Loucy (cell line): Measurements from ENCODE around the gene SNAPC2.

Experiments
- H2AFZ ChIP-seq: fragments of 200-600 bp; sonication (generic); 2 replicates; pipeline ENCODE4 v1.6.0; 2016; ENCODE audit warnings: antibody characterized with exemption, mild to moderate bottlenecking, low read length, moderate library complexity
- H3F3A ChIP-seq: fragments of 200-600 bp; 2 replicates; pipeline ENCODE4 v1.6.0; 2016; ENCODE audit warnings: antibody characterized with exemption, low read depth, mild to moderate bottlenecking
- H3K27me3 ChIP-seq: fragments of 200-600 bp; sonication (generic); 2 replicates; pipeline ENCODE4 v1.6.1; 2014; ENCODE audit warnings: low read length, mild to moderate bottlenecking; ENCODE audit not compliant: insufficient read depth, poor library complexity, severe bottlenecking
- H3K36me3 ChIP-seq: fragments of 200-600 bp; sonication (generic); 2 replicates; pipeline ENCODE4 v1.6.1; 2016; ENCODE audit warnings: low read length; ENCODE audit not compliant: insufficient read depth
- H3K4me1 ChIP-seq: fragments of 200-600 bp; sonication (generic); 2 replicates; pipeline ENCODE4 v1.5.1; 2014; ENCODE audit warnings: low read length, mild to moderate bottlenecking; ENCODE audit not compliant: insufficient read depth, poor library complexity, severe bottlenecking
- H3K4me2 ChIP-seq: fragments of 200-600 bp; sonication (generic); 2 replicates; pipeline ENCODE4 v1.6.0; 2014; ENCODE audit warnings: antibody characterized with exemption, low read length, low read depth, mild to moderate bottlenecking; ENCODE audit not compliant: poor library complexity, severe bottlenecking
- H3K4me3 ChIP-seq: fragments of 200-600 bp; sonication (generic); 2 replicates; pipeline ENCODE4 v1.5.1; 2014; ENCODE audit warnings: low read length, mild to moderate bottlenecking, mixed read lengths; ENCODE audit not compliant: poor library complexity, severe bottlenecking
- H3K79me2 ChIP-seq: fragments of 200-600 bp; sonication (generic); 2 replicates; pipeline ENCODE4 v1.6.1; 2014; ENCODE audit warnings: low read length; ENCODE audit not compliant: insufficient read depth
- H3K9ac ChIP-seq: fragments of 200-600 bp; sonication (generic); 2 replicates; pipeline ENCODE4 v1.6.0; 2014; ENCODE audit warnings: mild to moderate bottlenecking, low read depth, low read length, moderate library complexity; ENCODE audit not compliant: poor library complexity, severe bottlenecking
- H3K9me2 ChIP-seq: fragments of 200-600 bp; sonication (generic); replicated peaks from 2 replicates; pipeline ENCODE4 v1.6.1; 2016; ENCODE audit warnings: low read depth, low read length, mixed read lengths
- H3K9me3 ChIP-seq: fragments of 200-600 bp; sonication (generic); 2 replicates; pipeline ENCODE4 v1.6.1; 2014; ENCODE audit warnings: mild to moderate bottlenecking, antibody characterized with exemption, low read length, low read depth; ENCODE audit not compliant: insufficient read depth
- H4K20me1 ChIP-seq: fragments of 200-600 bp; sonication (generic); 2 replicates; pipeline ENCODE4 v1.6.0; 2014; ENCODE audit warnings: antibody characterized with exemption, low read length, mild to moderate bottlenecking; ENCODE audit not compliant: insufficient read depth, poor library complexity, severe bottlenecking
- EZH2phosphoT487 ChIP-seq: fragments of 200-600 bp; IDR thresholded peaks from 2 replicates; pipeline ENCODE4 v1.6.1; 2018; ENCODE audit warnings: antibody characterized with exemption, mild to moderate bottlenecking, moderate library complexity, borderline replicate concordance
- TF ChIP-seq, protein P1 (sequence below): fragments of 200-600 bp; sonication (generic); conservative IDR thresholded peaks from 2 replicates; pipeline ENCODE4 v1.5.1; 2014; ENCODE audit warnings: mild to moderate bottlenecking, antibody characterized with exemption, low read length

Gene SNAPC2

DNA sequence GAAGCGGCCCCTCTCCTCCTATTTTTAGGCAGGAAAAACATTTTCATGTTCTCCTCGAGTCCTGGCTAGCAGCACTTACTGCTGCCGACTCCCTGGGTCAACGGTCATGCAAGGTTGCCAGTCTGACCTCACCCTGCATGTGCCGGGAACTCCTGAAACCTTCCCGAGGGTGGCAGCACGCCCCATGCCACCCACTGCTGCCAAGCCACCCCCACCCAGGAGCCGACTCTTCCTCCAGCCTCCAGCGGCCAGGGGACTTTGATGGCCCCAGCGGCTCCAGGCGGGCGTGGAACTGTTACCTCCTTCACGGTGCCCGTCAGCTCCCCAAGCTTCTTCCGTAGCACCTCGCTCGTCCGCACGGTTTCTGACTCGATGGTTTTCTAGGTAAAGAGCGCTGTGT lies 14.6 kb downstream of the SNAPC2 start:
- Histone ChIP-seq H3K79me2 (no peaks in the 10 kb centered on the region), H3K4me3 (no peak overlapping the region), H3K9ac (no peak overlapping the region), H3K4me1 (no peaks in the 10 kb centered on the region), H3F3A (no peaks in the 10 kb centered on the region), H3K9me2 (no peaks in the 10 kb centered on the region), H2AFZ (no peak overlapping the region), H3K27me3 (no peaks in the 10 kb centered on the region), H3K36me3 (peaks cover 48% of the 10 kb centered on the region; the same call in 1 of the 2 replicates), H4K20me1 (no peaks in the 10 kb centered on the region), H3K4me2 (no peak overlapping the region), H3K9me3 (no peaks in the 10 kb centered on the region)
- no peak for TF ChIP-seq EZH2phosphoT487
- TF ChIP-seq, protein P1, sequence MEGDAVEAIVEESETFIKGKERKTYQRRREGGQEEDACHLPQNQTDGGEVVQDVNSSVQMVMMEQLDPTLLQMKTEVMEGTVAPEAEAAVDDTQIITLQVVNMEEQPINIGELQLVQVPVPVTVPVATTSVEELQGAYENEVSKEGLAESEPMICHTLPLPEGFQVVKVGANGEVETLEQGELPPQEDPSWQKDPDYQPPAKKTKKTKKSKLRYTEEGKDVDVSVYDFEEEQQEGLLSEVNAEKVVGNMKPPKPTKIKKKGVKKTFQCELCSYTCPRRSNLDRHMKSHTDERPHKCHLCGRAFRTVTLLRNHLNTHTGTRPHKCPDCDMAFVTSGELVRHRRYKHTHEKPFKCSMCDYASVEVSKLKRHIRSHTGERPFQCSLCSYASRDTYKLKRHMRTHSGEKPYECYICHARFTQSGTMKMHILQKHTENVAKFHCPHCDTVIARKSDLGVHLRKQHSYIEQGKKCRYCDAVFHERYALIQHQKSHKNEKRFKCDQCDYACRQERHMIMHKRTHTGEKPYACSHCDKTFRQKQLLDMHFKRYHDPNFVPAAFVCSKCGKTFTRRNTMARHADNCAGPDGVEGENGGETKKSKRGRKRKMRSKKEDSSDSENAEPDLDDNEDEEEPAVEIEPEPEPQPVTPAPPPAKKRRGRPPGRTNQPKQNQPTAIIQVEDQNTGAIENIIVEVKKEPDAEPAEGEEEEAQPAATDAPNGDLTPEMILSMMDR: no peak

DNA sequence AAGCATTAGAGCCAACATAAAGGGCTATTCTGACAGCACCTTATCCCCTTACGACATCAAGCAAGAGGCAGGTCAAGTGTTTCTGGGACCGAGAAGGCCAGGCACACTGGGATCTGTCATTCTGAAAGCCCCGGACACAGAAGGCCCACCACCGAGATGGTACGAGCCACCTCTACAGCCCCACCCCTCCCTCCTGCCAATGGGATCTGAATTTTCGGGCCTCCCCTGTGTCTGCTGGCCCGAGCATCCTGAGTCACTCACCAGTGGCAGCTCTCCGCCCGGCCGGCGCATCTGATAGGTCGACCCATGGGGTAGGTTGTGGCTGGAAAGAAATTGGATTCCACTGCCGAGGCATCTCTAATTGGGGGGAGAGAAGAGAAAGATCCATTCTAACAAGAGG lies 20.7 kb downstream of the SNAPC2 start:
- no peak for TF ChIP-seq EZH2phosphoT487
- TF ChIP-seq, protein P1: no peak
- Histone ChIP-seq H4K20me1 (no peaks in the 10 kb centered on the region), H2AFZ (no peak overlapping the region), H3K79me2 (peaks cover 31% of the 10 kb centered on the region), H3F3A (no peaks in the 10 kb centered on the region), H3K4me3 (no peak overlapping the region), H3K4me2 (no peak overlapping the region), H3K27me3 (no peaks in the 10 kb centered on the region), H3K9me3 (no peaks in the 10 kb centered on the region), H3K4me1 (peaks cover 6% of the 10 kb centered on the region), H3K36me3 (peaks cover 15% of the 10 kb centered on the region; the same call in 1 of the 2 replicates), H3K9me2 (no peaks in the 10 kb centered on the region), H3K9ac (no peak overlapping the region)

DNA sequence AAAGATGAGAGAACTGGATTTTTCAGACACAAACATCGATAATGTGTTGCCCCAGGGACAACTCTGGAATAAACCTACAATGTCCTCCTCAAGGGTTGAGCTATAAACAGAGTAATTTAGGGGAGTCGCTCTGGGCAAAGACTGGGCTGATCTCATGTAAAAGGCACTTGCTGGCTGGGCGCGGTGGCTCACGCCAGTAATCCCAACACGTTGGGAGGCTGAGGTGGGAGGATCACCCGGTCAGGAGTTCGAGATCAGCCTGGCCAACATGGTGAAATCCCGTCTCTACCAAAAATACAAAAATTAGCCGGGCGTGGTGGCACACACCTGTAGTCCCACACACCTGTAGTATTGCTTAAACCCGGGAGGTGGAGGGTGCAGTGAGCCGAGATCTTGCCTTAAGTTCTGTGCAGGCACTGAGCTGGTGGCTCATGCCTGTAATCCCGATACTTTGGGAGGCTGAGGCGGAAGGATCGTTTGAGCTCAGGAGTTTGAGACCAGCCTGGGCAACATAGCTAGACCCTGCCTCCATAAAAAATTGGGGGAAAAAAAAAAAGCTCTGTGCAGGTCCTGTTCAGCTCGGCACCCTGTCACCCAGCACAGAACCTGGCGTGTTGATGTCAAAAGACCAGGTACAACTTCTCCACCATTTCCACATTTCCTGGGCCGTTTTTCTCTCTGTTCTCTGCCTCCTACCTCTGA lies 21.9 kb downstream of the SNAPC2 start:
- peak overlapping the region; percentile 65 for H3K4me2 ChIP-seq
- peak overlapping the region; percentile 90 for H3K9ac ChIP-seq
- no peaks in the 10 kb centered on the region for H4K20me1 ChIP-seq
- peaks cover 31% of the 10 kb centered on the region for H3K79me2 ChIP-seq
- H3K27me3 ChIP-seq: no peaks in the 10 kb centered on the region
- no peaks in the 10 kb centered on the region for H3K9me2 ChIP-seq
- H3K9me3 ChIP-seq: no peaks in the 10 kb centered on the region
- peaks cover 6% of the 10 kb centered on the region for H3K4me1 ChIP-seq
- peaks cover 12% of the 10 kb centered on the region; the same call in 1 of the 2 replicates for H3K36me3 ChIP-seq
- no peaks in the 10 kb centered on the region for H3F3A ChIP-seq
- H2AFZ ChIP-seq: no peak overlapping the region
- peak overlapping the region; percentile 80 for H3K4me3 ChIP-seq
- TF ChIP-seq EZH2phosphoT487: no peak
- TF ChIP-seq, protein P1: no peak
